Measurements from ENCODE around the gene BAD.

The BAD gene

GRCh38 chr11:64251753-64252002 is 32.8 kb downstream of the BAD start:
- POLR2A ChIA-PET = interaction anchor here (1.3 kb wide), 1 partner anchor 20 kb away, joined by 4 read pairs; no protein-coding TSS in a partner anchor
- CTCF ChIA-PET = interaction anchor here (0.8 to 4.6 kb wide), 15 partner anchors 11 to 64 kb away, joined by 3 to 134 read pairs (median 4); partner anchors contain the start of genes BAD, CATSPERZ, FERMT3 and FKBP2
- no peak for DNase-seq (ENCODE audit: extremely low spot score)

GRCh38 chr11:64251016-64251752 is 33.3 kb downstream of the BAD start, which contains the start of gene PLCB3:
Gene PLCB3 (plus strand): TSS chr11:64251530. CDS start chr11:64251650, 120 bp downstream.
- ChIA-PET POLR2A (interaction anchor here (1.3 kb wide), 1 partner anchor 20 kb away, joined by 4 read pairs; no protein-coding TSS in a partner anchor), CTCF (interaction anchor here (0.7 to 4.6 kb wide), 23 partner anchors 10 to 81 kb away, joined by 3 to 134 read pairs (median 4); partner anchors contain the start of genes BAD, CATSPERZ, ESRRA and FERMT3)
- TF ChIP-seq, protein P1, sequence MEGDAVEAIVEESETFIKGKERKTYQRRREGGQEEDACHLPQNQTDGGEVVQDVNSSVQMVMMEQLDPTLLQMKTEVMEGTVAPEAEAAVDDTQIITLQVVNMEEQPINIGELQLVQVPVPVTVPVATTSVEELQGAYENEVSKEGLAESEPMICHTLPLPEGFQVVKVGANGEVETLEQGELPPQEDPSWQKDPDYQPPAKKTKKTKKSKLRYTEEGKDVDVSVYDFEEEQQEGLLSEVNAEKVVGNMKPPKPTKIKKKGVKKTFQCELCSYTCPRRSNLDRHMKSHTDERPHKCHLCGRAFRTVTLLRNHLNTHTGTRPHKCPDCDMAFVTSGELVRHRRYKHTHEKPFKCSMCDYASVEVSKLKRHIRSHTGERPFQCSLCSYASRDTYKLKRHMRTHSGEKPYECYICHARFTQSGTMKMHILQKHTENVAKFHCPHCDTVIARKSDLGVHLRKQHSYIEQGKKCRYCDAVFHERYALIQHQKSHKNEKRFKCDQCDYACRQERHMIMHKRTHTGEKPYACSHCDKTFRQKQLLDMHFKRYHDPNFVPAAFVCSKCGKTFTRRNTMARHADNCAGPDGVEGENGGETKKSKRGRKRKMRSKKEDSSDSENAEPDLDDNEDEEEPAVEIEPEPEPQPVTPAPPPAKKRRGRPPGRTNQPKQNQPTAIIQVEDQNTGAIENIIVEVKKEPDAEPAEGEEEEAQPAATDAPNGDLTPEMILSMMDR (IDR thresholded peaks at IDR 0.05; ENCODE audit: control extremely low read depth, extremely low read depth, low read depth, missing control alignments) = peak; percentile 72
- DNase-seq (ENCODE audit: extremely low spot score) = peak; percentile 91

More at GRCh38 chr11:64251753-64252002, 32.8 kb downstream of the BAD start:
- TF ChIP-seq, protein P1 (IDR thresholded peaks at IDR 0.05; ENCODE audit: control extremely low read depth, extremely low read depth, low read depth, missing control alignments) = no peak

DNA sequence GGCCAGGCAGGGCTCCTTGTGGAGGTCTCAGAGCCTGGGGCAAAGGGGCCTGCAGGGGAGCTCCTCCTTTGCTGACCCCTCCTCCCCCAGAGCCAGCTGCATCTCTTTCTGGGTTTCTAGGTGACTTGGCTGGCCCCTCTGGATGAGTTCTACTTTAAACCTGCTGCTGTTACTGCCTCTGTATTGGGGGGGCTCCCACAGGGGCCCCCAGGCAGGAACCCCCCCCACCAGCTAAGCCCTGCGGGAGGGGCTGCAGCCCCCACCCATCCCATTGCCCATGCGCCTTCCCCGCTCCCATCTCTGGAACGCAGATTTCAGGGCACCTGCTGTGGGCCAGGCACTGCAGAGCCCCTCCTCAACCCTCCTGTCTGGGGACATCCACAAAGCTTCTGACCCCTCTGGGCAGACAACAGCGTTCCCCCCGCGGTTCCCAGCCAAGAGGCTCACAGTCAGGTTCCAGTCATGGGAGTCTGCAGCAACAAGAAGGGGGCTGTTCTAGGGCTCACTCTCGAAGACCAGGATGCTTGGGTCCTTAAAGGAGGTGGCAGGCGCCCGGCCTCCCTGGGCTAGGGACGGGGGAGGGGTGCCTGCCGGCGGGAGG is 34.0 kb downstream of the BAD start:
- TF ChIP-seq, protein P1 (IDR thresholded peaks at IDR 0.05; ENCODE audit: control extremely low read depth, extremely low read depth, low read depth, missing control alignments) = no peak
- ChIA-PET POLR2A (interaction anchor here (0.5 kb wide), 1 partner anchor 529 kb away, joined by 3 read pairs; no protein-coding TSS in a partner anchor), CTCF (interaction anchor here (0.7 to 4.6 kb wide), 18 partner anchors 9 to 82 kb away, joined by 3 to 134 read pairs (median 4); partner anchors contain the start of genes CATSPERZ, ESRRA, FERMT3 and FKBP2)
- no peak for DNase-seq (ENCODE audit: extremely low spot score)

- POLR2A ChIA-PET = no interaction called here
- DNase-seq (ENCODE audit: extremely low spot score) = no peak
Measured at GRCh38 chr11:64249563-64250414, 34.7 kb downstream of the BAD start.

GRCh38 chr11:64249038-64249437 is 35.4 kb downstream of the BAD start:
- TF ChIP-seq, protein P1 (IDR thresholded peaks at IDR 0.05; ENCODE audit: control extremely low read depth, extremely low read depth, low read depth, missing control alignments) = no peak
- DNase-seq (ENCODE audit: extremely low spot score) = no peak
- POLR2A ChIA-PET = interaction anchor here (0.6 kb wide), 1 partner anchor 21 kb away, joined by 3 read pairs; no protein-coding TSS in a partner anchor
- CTCF ChIA-PET = interaction anchor here (0.9 to 4.6 kb wide), 6 partner anchors 13 to 54 kb away, joined by 4 to 134 read pairs (median 17); partner anchors contain the start of genes CATSPERZ, ESRRA and FERMT3

More at GRCh38 chr11:64249563-64250414, 34.7 kb downstream of the BAD start:
- TF ChIP-seq, protein P1 (IDR thresholded peaks at IDR 0.05; ENCODE audit: control extremely low read depth, extremely low read depth, low read depth, missing control alignments) = no peak
- CTCF ChIA-PET = interaction anchor here (0.8 to 4.6 kb wide), 17 partner anchors 9 to 83 kb away, joined by 3 to 134 read pairs (median 5); partner anchors contain the start of genes CATSPERZ, ESRRA, FERMT3 and FKBP2

Measured in GM10248 (cell line).